ENCODE results near the gene GRIN2C.
A peak's percentile ranks its signal among the peaks of the same experiment; 100 is the strongest.

Gene GRIN2C

DNA sequence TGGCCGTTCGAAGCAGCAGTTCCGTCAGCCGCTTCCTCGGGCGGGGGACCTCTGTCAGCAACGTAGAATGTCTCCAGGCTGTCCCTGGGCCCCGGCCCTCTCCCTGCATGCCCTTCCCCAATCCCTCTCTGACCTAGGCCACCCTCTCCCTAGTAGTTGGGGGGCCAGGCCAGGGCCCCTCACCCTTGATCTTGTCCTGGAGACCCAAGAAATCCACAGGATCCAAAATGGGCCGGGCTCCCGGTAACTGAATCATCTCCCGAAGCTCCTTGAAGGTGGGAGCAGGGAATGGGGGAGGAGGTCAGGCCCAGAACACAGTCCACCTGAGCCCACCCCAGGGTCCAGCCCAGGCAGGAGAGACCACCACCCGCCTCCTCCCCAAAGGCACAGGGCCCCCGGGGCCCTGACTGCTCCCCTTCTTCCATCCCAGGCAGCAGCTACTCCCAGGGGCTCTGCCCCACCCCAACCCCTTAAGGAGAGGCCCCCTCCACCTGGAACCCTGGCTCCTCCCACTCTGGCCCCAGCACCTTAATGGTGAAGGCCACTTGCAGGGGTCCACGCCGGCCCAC lies 4.7 kb upstream of the GRIN2C start:
- no peak for DNase-seq (ENCODE audit: low read depth in 2 of 2)

DNA sequence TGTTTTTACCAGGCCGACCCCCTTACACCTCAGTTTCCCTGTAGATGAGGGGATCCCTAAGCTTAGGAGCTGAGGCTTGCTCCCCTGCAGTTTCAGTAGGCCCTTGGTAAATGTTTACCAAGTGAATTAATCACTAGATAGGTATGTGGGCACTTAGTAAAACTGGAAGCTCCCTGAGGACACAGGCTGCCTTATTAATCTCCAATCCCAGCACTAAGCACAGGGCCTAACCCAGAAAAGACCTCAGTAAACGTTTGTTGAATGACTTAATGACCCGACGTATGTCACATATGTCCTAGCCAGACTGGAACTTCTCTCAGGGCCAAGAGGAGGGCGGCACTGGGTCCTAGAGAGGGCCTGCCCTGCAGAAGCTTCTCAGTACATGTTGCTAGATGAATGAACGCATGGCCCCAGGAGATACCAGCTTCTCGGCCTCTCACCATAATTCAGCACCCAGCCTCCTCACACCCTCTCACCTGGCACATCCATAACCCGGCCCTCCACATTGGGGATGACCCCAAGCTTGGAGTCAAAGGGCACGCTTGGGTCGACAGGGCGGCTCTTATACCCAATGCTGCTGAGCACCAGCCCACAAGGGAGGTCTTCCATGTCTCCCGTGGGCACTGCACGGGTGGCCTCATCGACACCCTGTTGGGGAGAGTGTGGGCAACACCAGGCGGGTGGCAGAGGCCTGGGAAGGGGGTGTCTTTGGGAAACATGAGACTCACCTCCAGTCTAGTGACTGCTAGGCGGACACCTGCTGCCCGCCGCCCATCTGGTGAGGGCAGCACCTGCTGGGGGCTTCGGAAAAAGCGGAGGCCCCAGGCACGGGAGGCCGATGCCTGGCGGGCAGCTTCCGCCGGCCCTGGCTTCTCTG lies 4.0 kb upstream of the GRIN2C start:
- DNase-seq (ENCODE audit: low read depth in 2 of 2), result no peak

DNA sequence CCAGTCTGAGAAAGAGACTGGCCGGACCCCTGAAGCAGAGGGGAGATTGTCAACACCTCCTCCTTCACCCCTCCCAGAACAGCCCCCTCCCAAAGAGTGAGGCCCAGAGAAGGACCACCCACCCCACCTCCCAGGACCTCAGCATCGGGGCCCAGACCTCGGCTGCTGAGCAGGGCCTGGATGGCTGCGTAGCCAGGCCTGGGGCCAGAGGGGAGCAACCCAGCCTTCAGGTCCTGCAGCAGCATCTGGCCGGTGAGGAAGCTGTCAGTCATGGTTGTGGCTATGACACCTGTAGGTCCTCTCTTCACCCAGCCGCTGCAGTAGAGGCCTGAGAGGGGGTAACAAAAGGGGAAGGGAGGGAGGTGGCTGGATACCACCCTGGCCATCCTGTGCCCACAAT lies 3.2 kb upstream of the GRIN2C start:
- no peak for DNase-seq (ENCODE audit: low read depth in 2 of 2)

DNA sequence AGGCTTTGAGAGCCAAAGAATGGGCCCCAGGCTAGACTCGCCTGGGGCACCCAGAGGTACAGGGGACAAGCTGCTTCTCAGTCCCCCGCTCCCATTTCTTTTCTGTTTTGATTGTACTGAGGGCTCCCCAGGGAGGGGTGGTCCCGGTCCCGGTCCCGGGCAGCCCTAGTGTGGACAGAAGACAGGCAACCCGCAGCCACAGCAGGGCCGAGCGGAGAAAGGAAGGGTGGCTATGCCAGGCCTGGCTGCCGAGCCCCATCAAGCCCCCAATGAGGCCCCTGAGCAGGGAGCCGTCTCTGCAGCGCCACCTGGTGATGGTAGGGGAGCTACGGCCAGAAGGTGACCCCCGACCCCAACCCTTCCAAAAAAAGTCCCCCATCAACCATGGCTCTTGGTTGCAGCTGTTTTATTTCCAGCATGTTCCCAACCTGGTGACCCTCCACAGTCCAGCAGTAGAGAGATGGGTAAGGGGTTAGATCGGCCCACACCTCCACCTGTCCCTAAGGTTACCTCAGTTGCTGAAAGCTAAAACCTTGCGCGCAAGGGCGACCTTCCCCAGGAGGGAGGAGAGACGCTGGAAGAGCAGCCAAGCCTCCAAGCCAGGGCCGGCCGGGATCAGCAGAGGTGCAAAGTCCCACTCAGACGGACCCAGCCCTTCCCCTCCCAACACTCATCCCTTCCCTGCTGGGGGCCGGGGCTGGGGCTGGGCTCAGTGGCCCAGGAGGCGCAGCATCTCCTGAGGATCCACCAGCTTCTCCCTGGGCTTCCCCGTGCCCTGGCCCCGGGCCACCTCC lies 2.6 kb upstream of the GRIN2C start:
- DNase-seq (ENCODE audit: low read depth in 2 of 2), result peak in 1 of 2 donors; percentile 43

DNA sequence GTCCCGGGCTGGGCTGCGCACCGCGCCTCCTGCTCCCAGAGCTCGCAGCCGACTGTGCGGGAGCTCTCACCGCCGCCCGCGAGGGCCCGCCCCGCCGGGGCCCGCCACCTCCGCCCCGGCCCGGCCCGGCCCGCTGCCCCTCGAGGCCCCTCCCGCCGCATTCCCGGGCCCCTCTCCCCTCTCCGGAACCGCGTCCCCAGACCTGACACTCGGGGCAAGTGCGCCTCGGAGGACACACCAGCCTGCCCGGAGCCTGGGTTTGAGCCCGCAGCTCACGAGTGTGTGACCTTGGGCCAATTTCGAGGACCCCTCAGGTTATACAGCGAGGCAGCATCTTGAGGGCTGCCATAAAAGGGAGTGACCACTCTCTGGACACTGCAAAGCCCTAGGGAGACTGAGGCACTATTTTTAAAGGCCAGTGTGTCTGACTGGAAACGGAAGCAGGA lies 2.0 kb upstream of the GRIN2C start:
- DNase-seq (ENCODE audit: low read depth in 2 of 2), result no peak

DNA sequence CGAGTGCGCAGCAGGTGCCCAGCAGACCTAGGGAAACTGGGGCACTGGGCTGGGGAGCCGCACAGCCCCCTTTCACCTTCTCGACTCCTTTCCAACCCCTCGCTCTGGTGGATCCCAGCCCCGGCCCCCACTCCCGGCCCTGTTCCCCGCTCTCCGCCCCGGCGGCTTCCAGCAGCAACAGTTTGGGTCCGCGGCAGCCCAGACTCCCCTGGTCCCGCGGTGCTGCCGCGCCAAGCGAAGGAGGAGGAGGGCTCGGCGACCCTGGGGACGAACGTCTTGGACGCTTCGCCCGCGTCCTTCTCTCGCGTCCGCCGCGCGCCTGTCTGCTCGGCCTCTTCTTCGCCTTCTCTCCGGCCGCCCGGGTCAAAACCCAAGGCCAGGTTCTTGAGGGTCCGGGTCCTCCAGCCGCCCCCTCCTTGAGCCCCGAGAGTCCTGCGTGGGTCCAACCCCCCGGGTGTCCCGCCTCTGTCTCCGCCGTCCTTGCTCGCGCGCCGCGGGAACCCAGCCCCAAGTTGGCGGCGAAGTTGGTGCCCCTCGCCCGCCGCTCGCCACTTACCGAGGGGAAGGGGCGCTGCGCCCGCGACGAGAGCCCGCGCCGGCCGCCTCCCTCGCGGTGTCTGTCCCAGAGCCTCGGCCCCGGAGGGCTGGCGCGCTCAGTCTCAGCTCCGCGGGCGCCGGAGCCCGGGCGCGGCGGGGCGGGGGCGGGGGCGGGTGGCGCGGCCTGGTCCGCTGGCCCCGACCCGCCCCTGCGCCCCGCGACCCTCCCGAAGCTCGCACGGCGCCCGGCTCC lies 1.4 kb upstream of the GRIN2C start:
- no peak for DNase-seq (ENCODE audit: low read depth in 2 of 2)

DNA sequence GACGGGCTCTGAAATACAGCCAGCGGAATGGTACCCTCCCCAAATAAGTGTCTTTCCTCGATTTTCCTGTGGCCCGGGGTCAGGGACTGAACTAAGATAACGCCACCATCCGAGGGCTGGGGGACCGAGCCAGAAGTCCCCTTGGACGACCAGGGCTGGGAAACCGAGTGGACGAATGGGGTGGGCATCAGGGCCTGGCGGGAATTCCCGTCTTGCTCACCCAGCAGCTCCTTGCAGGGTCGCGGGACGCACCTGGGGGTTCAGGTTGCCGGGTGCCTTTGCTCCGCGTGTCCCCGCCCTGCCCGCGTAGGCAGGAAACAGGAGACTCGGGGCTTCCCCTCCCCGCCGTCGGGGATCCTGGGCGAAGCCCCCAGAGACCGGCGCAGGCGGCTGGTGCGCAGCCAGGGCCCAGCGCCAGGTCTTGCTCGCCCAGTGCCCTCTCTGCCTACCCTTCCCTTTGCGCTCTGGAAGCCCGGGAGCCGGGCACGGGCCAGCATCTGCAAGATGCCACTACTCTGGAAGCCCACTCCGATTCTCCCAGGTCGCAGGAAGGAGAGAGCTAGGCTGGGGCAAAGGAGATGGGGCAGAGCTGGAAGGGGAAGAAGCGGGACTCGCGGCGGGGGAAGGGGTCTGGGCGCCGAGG lies 665 bp upstream of the GRIN2C start:
- DNase-seq (ENCODE audit: low read depth in 2 of 2), result no peak

DNA sequence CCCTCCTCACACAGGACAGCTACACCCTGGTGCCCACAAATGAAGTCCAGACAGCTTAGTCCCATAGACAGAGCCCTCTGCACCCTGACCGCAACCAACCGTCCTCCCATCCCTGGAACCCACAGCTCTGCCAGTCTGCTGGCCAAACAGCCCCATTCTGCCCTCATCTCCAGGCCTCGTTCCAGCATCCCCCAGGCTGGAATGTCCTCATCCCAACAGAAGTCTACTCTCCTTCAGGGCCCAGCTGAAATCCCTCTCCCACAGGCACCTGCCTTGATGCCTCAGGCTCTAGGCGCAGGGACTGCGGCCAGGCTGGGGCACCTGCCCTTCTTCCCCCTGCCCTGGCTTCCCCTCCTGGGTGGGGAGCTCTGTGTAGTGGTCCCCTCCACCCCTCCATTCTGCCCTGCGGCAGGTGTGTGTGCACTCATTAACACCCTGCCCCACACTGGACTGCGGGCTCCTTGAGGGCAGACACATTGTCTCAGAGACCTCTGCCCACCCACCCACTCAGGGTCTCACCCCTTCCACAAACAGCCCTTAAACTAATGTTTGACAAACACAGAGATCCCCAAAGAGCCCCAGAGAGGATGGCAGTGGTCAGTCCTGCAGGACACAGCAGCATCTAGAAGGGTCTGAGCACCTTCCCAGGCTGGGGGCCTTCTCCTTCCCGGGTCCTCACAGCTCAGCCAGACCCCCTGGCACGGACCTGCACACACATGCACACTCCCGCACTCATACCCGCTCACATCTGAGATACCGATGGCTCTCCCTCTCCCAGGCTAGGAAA lies 820 bp downstream of the GRIN2C start:
- DNase-seq (ENCODE audit: low read depth in 2 of 2), result no peak

DNA sequence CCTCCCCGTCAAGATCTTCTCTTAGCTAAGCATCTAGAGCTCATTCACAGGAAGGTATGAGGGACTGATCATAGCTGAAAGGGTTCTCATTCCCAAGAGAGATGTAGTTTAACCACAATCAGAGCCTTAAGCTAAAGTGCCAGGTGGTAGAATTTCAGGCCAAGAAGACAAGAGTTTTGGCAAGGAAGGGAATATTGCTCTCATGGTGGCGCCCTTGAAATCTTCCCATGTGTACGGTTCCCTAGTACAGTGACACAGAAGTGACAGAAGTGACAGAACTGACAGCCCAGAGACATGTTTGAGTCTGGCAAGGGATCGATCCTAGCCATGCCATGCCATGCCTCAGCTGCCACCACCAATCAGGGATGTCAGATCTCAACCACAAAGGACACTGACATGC lies 2.5 kb downstream of the GRIN2C start:
- DNase-seq (ENCODE audit: low read depth in 2 of 2), result no peak

DNA sequence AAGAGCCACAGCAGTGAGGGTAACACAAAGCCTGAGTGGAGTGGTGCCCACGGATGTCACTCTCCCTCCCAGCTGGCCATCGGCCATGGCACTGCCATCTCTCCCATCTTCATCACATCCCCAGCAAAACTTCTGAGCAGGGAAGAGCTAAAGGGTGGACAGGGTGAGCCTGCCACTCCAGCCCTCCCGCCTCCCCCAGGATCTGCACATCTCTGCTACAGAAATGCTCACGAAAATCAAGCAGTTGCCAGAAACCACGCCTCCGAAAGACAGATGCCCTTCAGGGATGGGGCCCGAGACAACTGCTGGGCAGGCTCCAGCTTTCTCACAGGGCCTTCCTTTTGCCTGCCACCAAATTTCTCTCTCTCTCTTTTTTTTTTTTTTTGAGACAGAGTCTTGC lies 3.6 kb downstream of the GRIN2C start:
- DNase-seq (ENCODE audit: low read depth in 2 of 2), result no peak

DNA sequence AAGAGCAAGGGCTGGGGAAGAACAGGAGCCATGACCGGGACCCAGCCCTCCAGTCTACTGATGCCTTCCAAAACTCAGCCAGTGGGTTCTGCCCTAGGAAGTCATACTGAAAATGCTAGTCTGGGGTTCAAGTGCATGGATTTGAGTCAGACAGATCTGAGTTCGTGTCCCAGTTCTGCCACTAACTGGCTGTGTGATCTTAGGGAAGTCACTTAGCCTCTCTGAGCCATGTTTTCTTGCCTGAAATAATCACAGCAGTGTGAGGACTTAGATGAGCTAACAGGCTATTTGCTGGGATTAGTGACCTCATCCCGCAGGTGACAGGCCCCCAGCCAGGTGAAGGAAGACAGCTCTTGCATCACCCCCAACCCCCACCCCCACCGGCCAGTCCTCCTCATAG lies 4.4 kb downstream of the GRIN2C start:
- no peak for DNase-seq (ENCODE audit: low read depth in 2 of 2)

DNA sequence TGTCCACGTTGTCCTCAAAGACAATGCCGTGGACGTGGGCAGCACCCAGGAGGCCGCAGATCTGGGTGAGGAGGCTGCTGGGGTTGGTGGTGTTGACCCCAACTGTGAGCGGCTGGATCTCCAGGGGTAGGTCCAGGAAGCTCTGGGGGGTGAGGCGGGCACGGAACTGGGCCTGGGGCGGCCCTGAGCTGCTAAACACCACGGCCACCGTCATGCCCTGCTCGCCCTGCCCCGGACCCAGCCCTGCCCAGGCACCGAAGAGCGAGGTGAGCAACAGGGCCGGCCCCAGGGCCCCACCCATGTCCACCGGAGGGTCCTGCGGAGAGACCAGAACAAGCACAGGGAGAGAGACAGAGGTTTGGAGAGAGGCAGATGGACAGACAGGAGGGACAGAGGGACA lies 4.9 kb downstream of the GRIN2C start:
- DNase-seq (ENCODE audit: low read depth in 2 of 2), result no peak

DNA sequence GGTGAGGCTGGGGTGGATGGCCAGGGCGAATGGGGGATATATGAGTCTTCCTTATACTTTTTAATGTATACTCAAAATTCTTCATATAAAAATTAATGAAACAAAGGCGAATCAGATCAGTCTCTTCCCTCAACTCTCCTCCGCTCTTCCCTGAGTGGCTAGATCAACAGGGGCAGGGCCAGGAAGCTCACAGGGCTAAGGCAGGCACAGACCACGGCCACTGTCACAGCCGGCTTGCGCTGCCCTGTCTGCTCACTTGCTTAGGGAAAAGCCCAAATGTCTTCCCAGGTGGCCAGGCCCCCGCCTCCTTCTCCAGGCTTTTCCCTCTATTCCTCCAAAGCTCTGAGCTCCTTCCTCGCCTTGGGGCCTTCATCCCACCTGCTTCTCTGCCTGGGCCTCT lies 6.0 kb downstream of the GRIN2C start:
- no peak for DNase-seq (ENCODE audit: low read depth in 2 of 2)

DNA sequence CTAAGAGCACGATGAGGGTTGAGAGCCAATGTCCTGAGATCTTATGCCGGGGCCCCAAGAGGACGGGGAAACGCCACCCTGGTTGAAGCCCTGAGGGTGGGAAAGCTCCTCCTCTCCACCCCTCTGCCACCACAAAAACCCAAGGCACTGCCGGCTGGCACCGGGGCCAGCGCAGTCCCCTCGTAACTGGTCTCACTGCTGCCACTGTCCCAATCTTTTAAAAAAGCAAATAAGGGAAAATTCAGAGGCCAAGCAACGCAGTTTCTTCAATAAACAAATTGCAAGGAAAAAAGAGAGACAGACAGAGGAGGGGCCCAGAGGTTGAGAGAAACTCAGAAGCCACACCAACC lies 6.7 kb downstream of the GRIN2C start:
- DNase-seq (ENCODE audit: low read depth in 2 of 2), result no peak

DNA sequence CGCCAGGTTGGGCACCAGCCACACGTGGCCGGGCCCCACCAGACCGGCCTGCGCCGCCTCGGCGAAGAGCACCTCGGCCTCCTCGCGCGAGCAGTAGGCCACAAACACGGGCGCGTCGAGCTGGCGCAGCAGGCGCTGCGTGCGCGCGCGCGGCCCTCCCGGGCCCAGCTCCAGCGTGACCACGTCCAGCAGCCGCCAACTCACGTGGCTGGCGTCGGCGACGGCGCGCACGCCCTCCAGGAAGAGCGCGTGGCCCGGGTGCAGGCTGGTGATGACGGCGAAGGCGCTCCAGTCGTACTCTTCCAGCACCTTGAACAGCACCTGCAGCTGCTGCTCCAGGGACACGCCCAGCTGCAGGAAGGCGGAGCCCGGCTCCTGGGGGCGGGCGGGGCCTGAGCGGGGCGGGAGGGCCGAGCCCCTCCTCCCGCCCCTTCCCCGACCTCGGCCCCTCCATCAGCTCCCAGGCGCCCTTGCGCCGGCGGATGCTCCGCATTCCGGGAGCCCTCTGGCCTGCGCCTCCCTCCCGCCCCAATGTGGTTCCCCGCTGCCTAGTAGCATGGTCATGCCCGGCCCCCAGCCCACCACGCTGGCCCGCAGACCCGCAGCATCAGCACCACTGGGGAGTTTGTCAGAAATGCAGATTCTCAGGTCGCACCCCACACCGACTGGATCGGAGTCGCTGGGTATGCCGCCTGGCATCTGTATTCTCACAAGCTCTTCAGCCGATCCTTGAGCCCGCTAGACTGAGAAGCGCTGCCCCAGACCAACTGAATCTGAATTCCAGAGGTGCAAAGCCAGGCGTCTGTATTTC lies 7.2 kb downstream of the GRIN2C start:
- DNase-seq (ENCODE audit: low read depth in 2 of 2), result no peak

DNA sequence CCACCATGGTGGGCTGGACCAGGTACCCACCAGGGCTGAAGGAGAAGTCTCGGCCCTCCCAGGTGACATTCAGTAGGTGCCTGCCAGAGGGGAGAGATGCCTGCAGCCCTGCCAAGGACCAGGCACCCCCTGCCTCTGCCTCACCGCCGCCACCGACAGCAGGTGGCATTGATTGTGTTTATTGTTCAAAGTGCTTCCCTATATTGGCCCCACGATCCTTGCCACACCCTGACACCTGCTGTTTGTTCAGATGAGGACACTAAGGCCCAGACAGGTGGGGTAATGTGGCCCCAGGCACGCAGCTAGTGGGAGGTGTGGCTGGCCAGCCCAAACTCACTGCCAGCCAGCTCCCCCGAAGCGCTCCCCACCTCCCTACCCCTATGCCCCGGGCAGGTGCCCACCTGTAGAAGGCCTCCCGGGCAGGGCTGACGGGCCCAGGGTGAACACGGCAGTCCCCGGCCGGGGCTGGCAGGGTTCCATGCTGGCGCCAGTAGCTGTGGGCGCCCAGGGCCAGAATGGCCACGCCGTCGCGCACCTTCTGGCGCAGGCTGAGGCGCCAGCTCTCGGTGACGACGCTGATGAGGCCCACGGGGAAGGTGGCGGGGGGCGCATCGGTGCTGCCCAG lies 8.0 kb downstream of the GRIN2C start:
- DNase-seq (ENCODE audit: low read depth in 2 of 2), result no peak

DNA sequence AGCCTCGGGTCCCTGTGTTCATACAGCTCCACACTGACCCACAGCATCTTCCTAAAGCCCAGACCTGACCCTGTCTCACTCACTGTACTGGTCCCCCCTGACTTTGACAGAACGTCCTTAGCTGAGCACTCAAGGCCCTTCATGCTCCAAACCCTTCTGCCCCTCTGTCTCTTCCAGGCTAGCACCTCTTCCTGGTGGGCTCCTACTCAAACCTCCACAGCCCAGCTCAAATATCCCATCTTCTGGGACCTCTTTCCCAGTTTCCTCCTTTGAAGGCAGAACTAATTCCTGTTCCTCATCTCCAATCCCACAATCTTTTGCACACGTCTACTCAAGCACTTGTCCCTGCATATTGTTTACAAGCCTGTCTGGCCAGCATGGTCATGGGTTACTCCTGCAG lies 8.8 kb downstream of the GRIN2C start:
- no peak for DNase-seq (ENCODE audit: low read depth in 2 of 2)

DNA sequence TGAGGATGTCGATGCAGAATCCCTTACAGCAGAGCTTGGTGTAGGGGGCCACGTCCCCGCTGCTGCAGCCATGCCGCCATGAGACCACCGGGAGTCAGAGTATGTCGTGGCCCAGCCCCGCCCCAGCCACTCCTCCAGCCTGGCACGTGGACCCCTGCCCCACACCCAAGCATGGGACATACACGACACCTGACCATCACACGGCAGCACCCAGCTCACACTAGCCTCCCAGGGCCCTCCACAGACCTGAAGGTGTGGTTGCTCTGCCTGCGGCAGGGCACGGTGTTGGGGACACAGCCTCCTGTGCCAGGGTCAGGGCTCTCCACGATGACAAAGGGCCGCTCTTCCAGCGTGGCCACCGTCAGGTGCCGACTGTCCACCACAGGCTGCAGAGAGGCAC lies 9.4 kb downstream of the GRIN2C start:
- DNase-seq (ENCODE audit: low read depth in 2 of 2), result no peak

DNA sequence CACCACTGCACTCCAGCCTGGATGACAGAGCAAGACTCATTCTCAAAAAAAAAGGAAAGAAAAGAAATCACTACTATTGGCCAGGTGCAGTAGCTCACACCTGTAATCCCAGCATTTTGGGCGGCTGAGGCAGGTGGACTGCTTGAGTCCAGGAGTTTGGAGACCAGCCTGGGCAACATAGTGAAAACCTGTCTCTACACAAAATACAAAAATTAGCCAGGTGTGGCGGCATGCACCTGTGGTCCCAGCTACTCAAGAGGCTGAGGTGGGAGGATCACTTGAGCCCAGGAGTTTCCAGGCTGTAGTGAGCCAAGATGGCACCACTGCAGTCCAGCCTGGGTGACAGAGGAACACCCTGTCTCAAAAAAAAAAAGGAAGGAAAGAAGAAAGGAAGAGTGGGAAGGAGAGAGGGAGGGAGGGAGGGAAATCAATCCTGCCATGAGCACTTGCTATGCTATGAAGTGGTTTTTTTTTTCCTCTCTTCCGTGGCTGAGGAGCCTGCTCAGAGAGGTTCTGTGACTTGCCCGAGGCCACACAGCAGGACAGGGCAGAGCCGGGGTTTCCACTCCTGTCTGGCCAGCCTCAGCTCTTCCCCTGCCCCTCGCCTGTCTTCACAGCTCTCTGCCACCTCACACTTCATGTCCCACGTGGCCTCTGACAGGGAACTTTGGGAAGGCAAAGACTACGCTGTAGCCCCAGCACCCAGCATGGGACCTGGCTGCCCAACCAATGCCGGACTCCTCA lies 10.9 kb downstream of the GRIN2C start:
- no peak for DNase-seq (ENCODE audit: low read depth in 2 of 2)

Data from activated CD8-positive, alpha-beta memory T cell treated with anti-CD3 and anti-CD28 coated beads for 4 hours (primary cell).